ENCODE data around the gene ITCH.
"Not testable (repeated sequence)": the region's sequence is repeated elsewhere in the genome, so short reads cannot be mapped to it uniquely, and the experiment has no call there.

ITCH gene

DNA sequence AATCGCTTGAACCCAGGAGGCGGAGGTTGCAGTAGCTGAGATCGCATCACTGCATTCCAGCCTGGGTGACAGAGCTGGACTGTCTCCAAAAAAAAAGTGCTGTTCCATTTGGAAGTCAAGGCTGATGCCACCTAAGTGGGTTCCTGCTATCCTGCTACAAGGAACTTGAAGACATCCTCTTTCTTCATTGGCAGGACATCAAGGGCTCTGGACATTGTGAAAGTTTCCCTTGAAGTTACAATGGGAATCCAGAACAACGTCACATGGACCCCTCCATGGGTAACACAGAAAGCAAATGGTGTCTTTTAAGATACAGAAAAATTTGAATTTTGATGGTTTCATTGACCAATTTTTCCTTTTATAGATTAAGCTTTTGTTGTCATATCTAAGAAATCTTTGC lies 15.5 kb upstream of the ITCH start:
- no peak for DNase-seq (ENCODE audit: low read depth)
- H3K4me3 ChIP-seq (ENCODE audit: low read length): no peak overlapping the region
- TF ChIP-seq, protein P1, sequence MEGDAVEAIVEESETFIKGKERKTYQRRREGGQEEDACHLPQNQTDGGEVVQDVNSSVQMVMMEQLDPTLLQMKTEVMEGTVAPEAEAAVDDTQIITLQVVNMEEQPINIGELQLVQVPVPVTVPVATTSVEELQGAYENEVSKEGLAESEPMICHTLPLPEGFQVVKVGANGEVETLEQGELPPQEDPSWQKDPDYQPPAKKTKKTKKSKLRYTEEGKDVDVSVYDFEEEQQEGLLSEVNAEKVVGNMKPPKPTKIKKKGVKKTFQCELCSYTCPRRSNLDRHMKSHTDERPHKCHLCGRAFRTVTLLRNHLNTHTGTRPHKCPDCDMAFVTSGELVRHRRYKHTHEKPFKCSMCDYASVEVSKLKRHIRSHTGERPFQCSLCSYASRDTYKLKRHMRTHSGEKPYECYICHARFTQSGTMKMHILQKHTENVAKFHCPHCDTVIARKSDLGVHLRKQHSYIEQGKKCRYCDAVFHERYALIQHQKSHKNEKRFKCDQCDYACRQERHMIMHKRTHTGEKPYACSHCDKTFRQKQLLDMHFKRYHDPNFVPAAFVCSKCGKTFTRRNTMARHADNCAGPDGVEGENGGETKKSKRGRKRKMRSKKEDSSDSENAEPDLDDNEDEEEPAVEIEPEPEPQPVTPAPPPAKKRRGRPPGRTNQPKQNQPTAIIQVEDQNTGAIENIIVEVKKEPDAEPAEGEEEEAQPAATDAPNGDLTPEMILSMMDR (conservative IDR thresholded peaks at IDR 0.05; ENCODE audit: low read depth, low read length): no peak

DNA sequence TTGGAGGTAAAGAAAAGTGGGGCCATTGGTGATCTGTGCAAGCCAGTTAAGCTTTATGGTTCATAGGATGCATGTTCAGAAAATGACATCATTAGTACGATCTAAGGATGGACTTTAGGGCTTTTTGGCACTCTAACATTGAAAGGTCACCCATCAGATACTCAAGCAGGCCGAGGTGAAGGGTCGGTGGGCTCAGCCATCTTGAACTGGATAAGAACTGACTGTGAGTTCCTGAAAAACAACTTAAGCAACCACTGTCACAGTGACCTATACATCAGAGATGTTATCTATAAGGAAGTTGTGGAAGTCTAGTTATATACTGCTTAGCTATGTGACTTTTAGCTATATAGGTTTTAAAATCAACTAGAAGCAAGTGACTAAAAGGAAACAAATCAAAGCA lies 13.0 kb upstream of the ITCH start:
- H3K4me3 ChIP-seq (ENCODE audit: low read length): no peak overlapping the region
- TF ChIP-seq, protein P1 (conservative IDR thresholded peaks at IDR 0.05; ENCODE audit: low read depth, low read length): no peak
- no peak for DNase-seq (ENCODE audit: low read depth)

DNA sequence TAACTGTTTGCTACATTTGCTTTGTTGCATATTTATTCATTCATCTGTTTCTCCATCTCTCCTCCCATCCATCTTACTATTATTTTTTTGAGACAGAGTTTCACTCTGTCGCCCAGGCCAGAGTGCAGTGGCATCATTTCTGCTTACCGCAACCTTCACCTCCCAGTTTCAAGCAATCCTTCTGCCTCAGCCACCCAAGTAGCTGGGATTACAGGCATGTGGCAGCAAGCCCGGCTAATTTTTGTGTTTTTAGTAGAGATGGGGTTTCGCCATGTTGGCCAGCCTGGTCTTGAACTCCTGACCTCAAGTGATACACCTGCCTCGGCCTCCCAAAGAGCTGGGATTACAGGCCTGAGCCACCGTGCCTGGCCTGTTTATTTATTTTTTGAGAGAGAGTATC lies 9.6 kb upstream of the ITCH start:
- H3K4me3 ChIP-seq (ENCODE audit: low read length); DNase-seq (ENCODE audit: low read depth): not testable (repeated sequence)

DNA sequence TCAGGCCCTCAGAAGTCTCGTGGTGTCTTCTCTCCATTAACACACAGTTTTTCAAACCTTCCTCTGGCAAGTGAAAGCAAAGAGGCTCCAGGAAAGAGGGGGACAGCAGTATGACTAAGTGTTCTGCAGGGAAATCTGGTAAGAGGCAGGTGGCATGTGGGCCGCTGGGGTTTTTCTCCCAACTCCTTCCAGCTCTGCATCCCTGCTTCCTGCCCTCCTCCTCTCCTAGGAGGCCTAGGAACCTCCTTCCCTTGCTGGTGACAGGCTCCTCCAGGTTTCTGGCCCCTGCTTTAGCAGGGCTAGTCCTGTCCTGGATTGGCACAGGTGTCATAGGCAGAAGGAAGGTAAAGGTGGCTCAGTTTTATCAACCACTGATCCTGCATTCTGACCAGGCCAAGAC lies 7.6 kb upstream of the ITCH start:
- TF ChIP-seq, protein P1 (conservative IDR thresholded peaks at IDR 0.05; ENCODE audit: low read depth, low read length): no peak
- DNase-seq (ENCODE audit: low read depth): no peak
- H3K4me3 ChIP-seq (ENCODE audit: low read length): no peak overlapping the region

DNA sequence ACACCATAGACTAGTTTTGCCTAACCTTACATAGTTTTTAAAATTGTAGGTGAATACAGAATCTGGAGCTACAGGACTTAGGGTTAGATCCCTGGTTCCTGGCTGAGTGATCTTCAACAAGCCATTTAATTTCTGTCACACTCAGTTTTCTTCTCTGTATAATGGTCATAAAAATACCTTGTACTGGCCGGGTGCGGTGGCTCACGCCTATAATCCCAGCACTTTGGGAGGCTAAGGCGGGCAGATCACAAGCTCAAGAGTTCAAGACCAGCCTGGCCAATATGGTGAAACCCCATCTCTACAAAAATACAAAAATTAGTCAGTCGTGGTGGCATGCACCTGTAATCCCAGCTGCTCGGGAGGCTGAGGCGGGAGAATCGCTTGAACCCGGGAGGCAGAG lies 3.3 kb upstream of the ITCH start:
- H3K4me3 ChIP-seq (ENCODE audit: low read length); DNase-seq (ENCODE audit: low read depth): not testable (repeated sequence)

DNA sequence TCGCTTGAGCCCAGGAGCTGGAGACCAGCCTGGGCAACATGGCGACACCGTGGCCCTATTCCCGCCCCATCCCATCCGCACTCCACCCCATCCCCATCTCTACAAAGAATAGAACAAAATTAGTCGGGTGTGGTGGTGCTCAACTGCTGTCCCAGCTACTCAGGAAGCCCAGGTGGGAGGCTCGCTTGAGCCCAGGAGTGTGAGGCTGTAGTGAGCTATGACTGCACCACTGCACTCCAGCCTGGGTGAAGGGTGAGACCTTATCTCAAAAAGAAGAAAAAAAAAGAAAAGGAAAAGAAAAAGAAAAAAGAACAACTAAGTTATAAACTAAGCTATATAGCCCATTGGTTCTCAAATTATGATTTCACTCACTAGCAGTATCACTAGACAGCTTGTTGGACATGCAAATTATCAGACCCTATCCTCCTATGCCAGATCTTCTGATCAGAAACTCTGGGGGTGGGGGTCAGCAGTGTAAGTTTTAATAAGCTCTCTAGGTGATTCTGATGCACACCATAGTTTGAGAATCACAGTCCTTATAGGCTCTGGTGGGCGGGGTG lies 491 bp upstream of the ITCH start:
- H3K4me3 ChIP-seq (ENCODE audit: low read length): peak overlapping the region; percentile 90
- no peak for DNase-seq (ENCODE audit: low read depth)
- TF ChIP-seq, protein P1 (conservative IDR thresholded peaks at IDR 0.05; ENCODE audit: low read depth, low read length): no peak

DNA sequence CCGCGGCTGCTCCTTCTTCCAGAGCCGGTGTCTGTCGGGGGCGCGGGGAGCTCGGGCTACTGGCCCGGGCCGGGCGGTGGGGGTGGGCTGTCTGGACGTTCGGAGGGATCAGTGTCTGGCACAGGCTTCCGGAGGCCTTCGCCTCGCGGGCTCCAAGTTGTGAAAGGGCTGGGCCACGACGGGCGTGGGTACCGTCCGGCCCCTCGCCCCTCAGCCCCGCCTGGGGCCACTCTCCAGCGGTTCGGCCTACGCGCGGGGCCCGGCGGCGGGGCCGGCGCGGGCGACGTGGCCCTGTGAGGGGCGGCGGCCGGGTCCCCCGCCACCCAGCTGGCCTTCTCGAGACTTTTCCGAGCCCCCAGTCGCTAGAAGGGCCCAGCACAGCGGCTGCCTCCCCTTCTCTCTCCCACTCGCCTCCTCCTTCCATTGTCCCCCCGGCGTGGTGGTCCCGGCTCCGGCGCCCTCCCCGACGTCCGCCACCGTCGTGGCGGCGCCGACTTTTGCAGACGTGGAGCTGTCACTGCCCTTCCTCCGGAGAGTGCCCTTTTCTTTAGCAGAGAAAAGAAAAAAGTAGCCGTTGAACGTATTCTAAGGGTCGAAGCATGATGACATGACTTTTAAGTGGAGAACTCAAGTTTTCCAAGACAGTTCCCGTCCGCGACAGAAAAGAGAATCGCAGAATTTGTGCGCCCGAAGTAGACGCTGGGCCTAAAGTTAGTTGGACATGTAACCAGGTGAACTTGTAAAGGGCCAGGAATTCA lies 571 bp downstream of the ITCH start:
- TF ChIP-seq, protein P1 (conservative IDR thresholded peaks at IDR 0.05; ENCODE audit: low read depth, low read length): no peak
- peak overlapping the region; percentile 90 for H3K4me3 ChIP-seq (ENCODE audit: low read length)
- DNase-seq (ENCODE audit: low read depth): no peak

DNA sequence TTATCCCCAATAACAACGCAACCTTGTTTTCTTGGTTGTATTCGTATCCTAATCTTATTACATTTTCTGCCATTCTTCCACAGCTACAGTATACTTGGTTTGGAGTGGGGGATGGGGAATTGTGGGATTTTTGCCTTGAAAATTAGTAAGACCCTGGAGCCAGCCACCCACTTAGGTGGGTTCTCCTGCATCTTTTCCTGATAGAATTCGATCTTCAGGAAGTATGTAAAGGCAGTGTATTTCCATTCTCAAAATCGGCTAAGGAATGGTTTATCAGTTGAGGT lies 1.1 kb downstream of the ITCH start:
- DNase-seq (ENCODE audit: low read depth): peak; percentile 42
- TF ChIP-seq, protein P1 (conservative IDR thresholded peaks at IDR 0.05; ENCODE audit: low read depth, low read length): no peak
- H3K4me3 ChIP-seq (ENCODE audit: low read length): peak overlapping the region; percentile 90
